MM.1S (cell line): ENCODE data around the gene TMEM95.

ENCODE experiments used
- DNase-seq: peaks from one replicate; pipeline ENCODE4 v3.0.0-alpha.2; 2015
- H2AFZ ChIP-seq: fragments of 300-600 bp; sonication (generic); 2 replicates; pipeline ENCODE4 v1.6.0; 2016; ENCODE audit warnings: antibody characterized with exemption, low read length
- H3F3A ChIP-seq: fragments of 300-600 bp; sonication (generic); 2 replicates; pipeline ENCODE4 v1.6.1; 2016; ENCODE audit warnings: mild to moderate bottlenecking, antibody characterized with exemption, low read length, moderate library complexity, mixed read lengths; ENCODE audit not compliant: insufficient read depth
- H3K27ac ChIP-seq: fragments of 300-600 bp; sonication (generic); 2 replicates; pipeline ENCODE4 v1.5.1; 2016; ENCODE audit warnings: mild to moderate bottlenecking, low read length
- H3K27me3 ChIP-seq: fragments of 300-600 bp; sonication (generic); replicated peaks from 2 replicates; pipeline ENCODE4 v1.6.0; 2016; ENCODE audit warnings: low read length; ENCODE audit not compliant: insufficient read depth
- H3K36me3 ChIP-seq: fragments of 300-600 bp; sonication (generic); replicated peaks from 2 replicates; pipeline ENCODE4 v1.6.1; 2016; ENCODE audit warnings: mild to moderate bottlenecking, low read length, mixed read lengths; ENCODE audit not compliant: insufficient read depth
- H3K4me1 ChIP-seq: fragments of 300-600 bp; sonication (generic); 2 replicates; pipeline ENCODE4 v1.6.1; 2016; ENCODE audit warnings: low read length, mixed read lengths
- H3K4me2 ChIP-seq: fragments of 300-600 bp; sonication (generic); 2 replicates; pipeline ENCODE4 v1.6.0; 2016; ENCODE audit warnings: low read depth, low read length
- H3K4me3 ChIP-seq: fragments of 300-600 bp; sonication (generic); 2 replicates; pipeline ENCODE4 v1.5.1; 2016; ENCODE audit warnings: low read length, mixed read lengths
- H3K79me2 ChIP-seq: fragments of 300-600 bp; sonication (generic); 2 replicates; pipeline ENCODE4 v1.6.1; 2016; ENCODE audit warnings: mixed run types, low read length, mixed read lengths
- H3K9ac ChIP-seq: fragments of 300-600 bp; sonication (generic); 2 replicates; pipeline ENCODE4 v1.6.1; 2016; ENCODE audit warnings: low read length, mixed read lengths
- H3K9me2 ChIP-seq: fragments of 300-600 bp; sonication (generic); replicated peaks from 2 replicates; pipeline ENCODE4 v1.6.1; 2016; ENCODE audit warnings: mild to moderate bottlenecking, low read length, mixed read lengths; ENCODE audit not compliant: insufficient read depth
- H3K9me3 ChIP-seq: fragments of 300-600 bp; sonication (generic); replicated peaks from 2 replicates; pipeline ENCODE4 v1.6.1; 2016; ENCODE audit warnings: mild to moderate bottlenecking, low read length, mixed read lengths; ENCODE audit not compliant: insufficient read depth
- H4K20me1 ChIP-seq: fragments of 300-600 bp; sonication (generic); 2 replicates; pipeline ENCODE4 v1.6.1; 2016; ENCODE audit warnings: mild to moderate bottlenecking, low read length, moderate library complexity, mixed read lengths; ENCODE audit not compliant: insufficient read depth
- EZH2 ChIP-seq: fragments of 300-600 bp; sonication (generic); optimal IDR thresholded peaks from 2 replicates; pipeline ENCODE3; 2017; ENCODE audit warnings: low read depth, mild to moderate bottlenecking, antibody characterized with exemption, low read length, mixed read lengths
- EZH2phosphoT487 ChIP-seq: fragments of 300-600 bp; sonication (generic); IDR thresholded peaks from 2 replicates; pipeline ENCODE4 v1.6.1; 2018; ENCODE audit warnings: antibody characterized with exemption, low read length
- TF ChIP-seq, protein P1 (sequence below): fragments of 300-600 bp; sonication (generic); IDR thresholded peaks from 2 replicates; pipeline ENCODE4 v1.5.1; 2016; ENCODE audit warnings: antibody characterized with exemption, low read length, mixed read lengths

TMEM95 gene

DNA sequence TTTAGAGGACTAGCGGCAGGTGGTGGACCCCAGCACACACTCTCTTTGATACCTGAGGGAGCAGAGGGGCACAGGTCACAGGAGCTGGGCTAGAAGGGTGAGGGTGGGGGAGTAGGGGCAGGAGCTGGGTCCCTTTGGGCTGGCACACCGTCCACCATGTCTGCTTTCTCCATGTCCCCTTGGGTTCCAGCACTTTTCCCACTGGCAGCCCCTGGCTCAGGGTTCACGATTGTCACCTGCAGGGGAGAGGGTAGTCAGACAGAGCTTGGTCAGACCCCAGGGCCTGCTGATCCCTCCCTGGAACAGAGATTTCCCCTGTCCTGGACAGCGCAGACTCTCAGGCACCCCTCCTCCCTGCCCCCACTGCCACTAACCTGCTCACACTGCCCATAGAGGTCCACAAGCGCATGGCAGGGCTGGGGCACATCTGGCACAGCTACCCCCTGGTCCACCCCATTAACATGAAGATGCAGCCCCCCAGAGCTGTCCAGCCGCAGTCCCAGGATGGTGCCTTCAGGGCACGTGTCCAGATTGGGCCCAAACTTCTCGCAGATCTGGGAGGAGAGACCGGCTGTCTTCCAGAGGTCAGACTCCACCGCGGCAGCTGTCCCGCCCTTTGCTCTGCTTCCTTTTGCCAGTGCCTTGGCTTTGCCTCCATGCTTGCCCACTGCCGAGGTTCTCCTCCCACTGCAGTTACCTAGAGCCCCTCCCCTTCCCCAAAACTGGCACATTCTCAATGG lies 36.7 kb upstream of the TMEM95 start:
- Histone ChIP-seq H2AFZ (no peak overlapping the region), H3K27me3 (no peaks in the 10 kb centered on the region), H3K27ac (no peak overlapping the region), H3K9me3 (no peaks in the 10 kb centered on the region), H3F3A (peaks cover 17% of the 10 kb centered on the region), H3K9ac (no peak overlapping the region), H3K9me2 (no peaks in the 10 kb centered on the region), H3K4me3 (no peak overlapping the region), H3K79me2 (peaks cover 21% of the 10 kb centered on the region), H3K36me3 (no peaks in the 10 kb centered on the region), H3K4me1 (peaks cover 5% of the 10 kb centered on the region; the same call in 1 of the 2 replicates), H3K4me2 (no peak overlapping the region), H4K20me1 (no peaks in the 10 kb centered on the region)
- no peak for DNase-seq
- TF ChIP-seq EZH2phosphoT487 (no peak), EZH2 (no peak)
- TF ChIP-seq, protein P1, sequence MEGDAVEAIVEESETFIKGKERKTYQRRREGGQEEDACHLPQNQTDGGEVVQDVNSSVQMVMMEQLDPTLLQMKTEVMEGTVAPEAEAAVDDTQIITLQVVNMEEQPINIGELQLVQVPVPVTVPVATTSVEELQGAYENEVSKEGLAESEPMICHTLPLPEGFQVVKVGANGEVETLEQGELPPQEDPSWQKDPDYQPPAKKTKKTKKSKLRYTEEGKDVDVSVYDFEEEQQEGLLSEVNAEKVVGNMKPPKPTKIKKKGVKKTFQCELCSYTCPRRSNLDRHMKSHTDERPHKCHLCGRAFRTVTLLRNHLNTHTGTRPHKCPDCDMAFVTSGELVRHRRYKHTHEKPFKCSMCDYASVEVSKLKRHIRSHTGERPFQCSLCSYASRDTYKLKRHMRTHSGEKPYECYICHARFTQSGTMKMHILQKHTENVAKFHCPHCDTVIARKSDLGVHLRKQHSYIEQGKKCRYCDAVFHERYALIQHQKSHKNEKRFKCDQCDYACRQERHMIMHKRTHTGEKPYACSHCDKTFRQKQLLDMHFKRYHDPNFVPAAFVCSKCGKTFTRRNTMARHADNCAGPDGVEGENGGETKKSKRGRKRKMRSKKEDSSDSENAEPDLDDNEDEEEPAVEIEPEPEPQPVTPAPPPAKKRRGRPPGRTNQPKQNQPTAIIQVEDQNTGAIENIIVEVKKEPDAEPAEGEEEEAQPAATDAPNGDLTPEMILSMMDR, result no peak

DNA sequence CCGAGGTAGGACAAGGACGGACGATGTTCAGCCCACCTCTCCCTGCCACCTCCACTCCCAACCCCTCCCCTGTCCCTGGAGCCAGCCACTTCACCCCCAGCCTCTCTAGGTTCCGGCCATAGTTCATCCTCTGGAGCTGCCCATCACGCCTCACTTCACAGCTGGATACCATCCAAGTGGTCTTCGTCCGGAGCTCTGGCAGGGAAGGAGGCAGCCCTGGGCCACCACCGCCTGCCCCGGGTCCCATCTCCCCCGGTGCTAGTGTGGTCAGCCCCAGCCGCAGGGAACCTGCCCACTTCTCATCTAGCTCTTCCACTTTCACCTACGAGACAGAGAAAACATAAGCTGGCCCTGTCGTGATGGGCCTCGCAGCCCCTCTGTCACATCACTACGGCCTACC lies 33.5 kb upstream of the TMEM95 start:
- Histone ChIP-seq H3K36me3 (no peaks in the 10 kb centered on the region), H3K9me3 (no peaks in the 10 kb centered on the region), H3K4me2 (no peak overlapping the region), H3K9ac (no peak overlapping the region), H3K4me3 (no peak overlapping the region), H3F3A (no peaks in the 10 kb centered on the region), H3K4me1 (no peaks in the 10 kb centered on the region), H4K20me1 (no peaks in the 10 kb centered on the region), H3K9me2 (no peaks in the 10 kb centered on the region), H2AFZ (no peak overlapping the region), H3K27ac (no peak overlapping the region), H3K27me3 (no peaks in the 10 kb centered on the region), H3K79me2 (no peaks in the 10 kb centered on the region; the same call in 1 of the 2 replicates)
- no peak for DNase-seq
- no peak for TF ChIP-seq EZH2phosphoT487
- no peak for TF ChIP-seq EZH2
- TF ChIP-seq, protein P1, result no peak

DNA sequence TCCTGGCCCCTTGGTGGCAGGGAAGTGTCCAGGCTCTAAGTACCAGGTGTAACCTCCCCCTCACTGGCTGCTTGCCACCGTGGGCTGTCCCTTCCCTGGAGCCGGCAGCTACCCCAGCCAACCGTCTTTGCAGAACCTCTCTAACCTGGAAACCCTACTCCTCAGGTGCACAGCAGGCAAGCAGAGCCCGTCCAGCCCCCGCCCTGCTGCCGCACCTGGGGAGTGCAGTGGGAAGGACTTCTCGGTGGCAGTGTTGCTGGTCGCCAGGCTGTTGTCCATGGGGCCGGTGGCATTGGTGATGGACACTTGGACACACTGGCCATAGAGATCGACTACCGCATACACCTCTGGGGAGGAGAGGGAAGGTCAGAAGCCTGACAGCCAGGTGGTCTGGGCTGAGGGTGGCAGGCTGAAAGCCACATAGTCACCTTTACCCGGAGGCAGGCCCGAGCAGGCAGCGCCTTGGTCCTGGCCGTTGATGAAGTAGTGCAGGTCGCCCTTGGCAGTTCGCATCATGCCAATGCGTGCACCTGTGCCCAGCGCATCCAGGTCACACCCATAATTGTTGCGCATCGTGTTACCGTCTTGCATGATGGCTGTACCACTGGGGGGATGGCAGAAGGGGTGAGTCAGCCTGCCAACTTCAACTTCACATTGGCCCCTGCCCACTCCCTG lies 32.3 kb upstream of the TMEM95 start:
- Histone ChIP-seq H3F3A (no peaks in the 10 kb centered on the region), H4K20me1 (no peaks in the 10 kb centered on the region), H3K9me3 (no peaks in the 10 kb centered on the region), H3K9me2 (no peaks in the 10 kb centered on the region), H3K27ac (no peak overlapping the region), H3K4me1 (no peaks in the 10 kb centered on the region), H3K4me3 (no peak overlapping the region), H3K9ac (no peak overlapping the region), H3K36me3 (no peaks in the 10 kb centered on the region), H3K4me2 (no peak overlapping the region), H3K27me3 (no peaks in the 10 kb centered on the region), H3K79me2 (peaks cover 5% of the 10 kb centered on the region), H2AFZ (no peak overlapping the region)
- no peak for DNase-seq
- TF ChIP-seq, protein P1, result no peak
- no peak for TF ChIP-seq EZH2phosphoT487
- TF ChIP-seq EZH2, result no peak
